ENCODE results near the gene GLRX.

DNA sequence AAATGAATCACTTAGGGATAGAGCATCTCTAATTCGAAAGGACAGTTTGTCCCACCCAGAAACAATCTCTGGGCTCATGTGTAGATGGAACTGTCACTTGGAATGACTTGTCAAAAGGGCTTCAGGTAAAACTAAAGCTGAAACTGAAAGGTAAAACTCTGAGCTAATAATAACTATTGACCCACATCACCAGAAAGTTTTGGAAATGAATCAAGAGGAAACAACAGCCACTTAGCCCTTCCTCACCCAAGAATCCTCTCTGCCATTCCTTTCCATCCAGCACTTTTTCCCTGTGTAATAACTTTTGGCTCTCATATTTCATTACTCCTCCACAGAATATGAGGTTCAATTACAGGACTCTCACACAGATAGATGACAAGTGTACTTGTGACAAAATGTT, 14.0 kb upstream of the GLRX start:
- TF ChIP-seq, protein P1, sequence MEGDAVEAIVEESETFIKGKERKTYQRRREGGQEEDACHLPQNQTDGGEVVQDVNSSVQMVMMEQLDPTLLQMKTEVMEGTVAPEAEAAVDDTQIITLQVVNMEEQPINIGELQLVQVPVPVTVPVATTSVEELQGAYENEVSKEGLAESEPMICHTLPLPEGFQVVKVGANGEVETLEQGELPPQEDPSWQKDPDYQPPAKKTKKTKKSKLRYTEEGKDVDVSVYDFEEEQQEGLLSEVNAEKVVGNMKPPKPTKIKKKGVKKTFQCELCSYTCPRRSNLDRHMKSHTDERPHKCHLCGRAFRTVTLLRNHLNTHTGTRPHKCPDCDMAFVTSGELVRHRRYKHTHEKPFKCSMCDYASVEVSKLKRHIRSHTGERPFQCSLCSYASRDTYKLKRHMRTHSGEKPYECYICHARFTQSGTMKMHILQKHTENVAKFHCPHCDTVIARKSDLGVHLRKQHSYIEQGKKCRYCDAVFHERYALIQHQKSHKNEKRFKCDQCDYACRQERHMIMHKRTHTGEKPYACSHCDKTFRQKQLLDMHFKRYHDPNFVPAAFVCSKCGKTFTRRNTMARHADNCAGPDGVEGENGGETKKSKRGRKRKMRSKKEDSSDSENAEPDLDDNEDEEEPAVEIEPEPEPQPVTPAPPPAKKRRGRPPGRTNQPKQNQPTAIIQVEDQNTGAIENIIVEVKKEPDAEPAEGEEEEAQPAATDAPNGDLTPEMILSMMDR (IDR thresholded peaks at IDR 0.05; ENCODE audit: insufficient read depth, low read length): no peak
- TF ChIP-seq, protein P2, sequence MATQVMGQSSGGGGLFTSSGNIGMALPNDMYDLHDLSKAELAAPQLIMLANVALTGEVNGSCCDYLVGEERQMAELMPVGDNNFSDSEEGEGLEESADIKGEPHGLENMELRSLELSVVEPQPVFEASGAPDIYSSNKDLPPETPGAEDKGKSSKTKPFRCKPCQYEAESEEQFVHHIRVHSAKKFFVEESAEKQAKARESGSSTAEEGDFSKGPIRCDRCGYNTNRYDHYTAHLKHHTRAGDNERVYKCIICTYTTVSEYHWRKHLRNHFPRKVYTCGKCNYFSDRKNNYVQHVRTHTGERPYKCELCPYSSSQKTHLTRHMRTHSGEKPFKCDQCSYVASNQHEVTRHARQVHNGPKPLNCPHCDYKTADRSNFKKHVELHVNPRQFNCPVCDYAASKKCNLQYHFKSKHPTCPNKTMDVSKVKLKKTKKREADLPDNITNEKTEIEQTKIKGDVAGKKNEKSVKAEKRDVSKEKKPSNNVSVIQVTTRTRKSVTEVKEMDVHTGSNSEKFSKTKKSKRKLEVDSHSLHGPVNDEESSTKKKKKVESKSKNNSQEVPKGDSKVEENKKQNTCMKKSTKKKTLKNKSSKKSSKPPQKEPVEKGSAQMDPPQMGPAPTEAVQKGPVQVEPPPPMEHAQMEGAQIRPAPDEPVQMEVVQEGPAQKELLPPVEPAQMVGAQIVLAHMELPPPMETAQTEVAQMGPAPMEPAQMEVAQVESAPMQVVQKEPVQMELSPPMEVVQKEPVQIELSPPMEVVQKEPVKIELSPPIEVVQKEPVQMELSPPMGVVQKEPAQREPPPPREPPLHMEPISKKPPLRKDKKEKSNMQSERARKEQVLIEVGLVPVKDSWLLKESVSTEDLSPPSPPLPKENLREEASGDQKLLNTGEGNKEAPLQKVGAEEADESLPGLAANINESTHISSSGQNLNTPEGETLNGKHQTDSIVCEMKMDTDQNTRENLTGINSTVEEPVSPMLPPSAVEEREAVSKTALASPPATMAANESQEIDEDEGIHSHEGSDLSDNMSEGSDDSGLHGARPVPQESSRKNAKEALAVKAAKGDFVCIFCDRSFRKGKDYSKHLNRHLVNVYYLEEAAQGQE (IDR thresholded peaks at IDR 0.05; ENCODE audit: insufficient replicate concordance, low read depth): no peak
